Stomach smooth muscle (tissue), 2 donors: ENCODE measurements around the gene TMEM54.

Source experiments
- H3K27ac ChIP-seq: one replicate; pipeline ENCODE4 v1.7.0; 2013; ENCODE audit warnings: mild to moderate bottlenecking, low read length, inconsistent platforms
- H3K27me3 ChIP-seq, 2 donors: one replicate each; pipeline ENCODE4 v1.7.0; 2013; ENCODE audit warnings: low read length in 2 of 2; ENCODE audit not compliant: insufficient read depth in 2 of 2, control insufficient read depth in 1 of 2
- H3K36me3 ChIP-seq, 2 donors: one replicate each; pipeline ENCODE4 v1.7.0; 2013; ENCODE audit warnings: low read length in 2 of 2; ENCODE audit not compliant: control insufficient read depth in 2 of 2, insufficient read depth in 2 of 2
- H3K4me1 ChIP-seq: one replicate; pipeline ENCODE4 v1.7.0; 2013; ENCODE audit warnings: low read length; ENCODE audit not compliant: control insufficient read depth, insufficient read depth
- H3K4me3 ChIP-seq, 2 donors: one replicate each; pipeline ENCODE4 v1.7.0; 2013; ENCODE audit warnings: low read length in 2 of 2
- H3K9ac ChIP-seq, 2 donors: one replicate each; pipeline ENCODE4 v1.7.0; 2013; ENCODE audit warnings: low read length in 2 of 2, mild to moderate bottlenecking in 1 of 2
- H3K9me3 ChIP-seq, 2 donors: one replicate each; pipeline ENCODE4 v1.7.0; 2013; ENCODE audit warnings: low read length in 2 of 2; ENCODE audit not compliant: control insufficient read depth in 2 of 2
- donor health status: healthy.
- donor health status: Pancreatic carcinoma.

Gene TMEM54

GRCh38 chr1:32900956-32901822 lies at the start of gene TMEM54:
Gene TMEM54 (minus strand): TSS chr1:32901389. CDS start chr1:32901238, 151 bp downstream.
- Histone ChIP-seq H3K4me1 (peaks cover 13% of the 10 kb centered on the region), H3K4me3 (peak within 1 kb of the TSS; percentile 75 to 80), H3K27me3 (peaks cover 2 to 3% of the 10 kb centered on the region in 2 donors), H3K27ac (no peak within 1 kb of the TSS), H3K36me3 (peaks cover 0 to 2% of the 10 kb centered on the region in 2 donors), H3K9ac (peak within 1 kb of the TSS; percentile 71 to 73), H3K9me3 (no peaks in the 10 kb centered on the region)

GRCh38 chr1:32949519-32949918 lies 48.3 kb upstream of the TMEM54 start:
- H3K36me3 ChIP-seq, result peaks cover 20 to 23% of the 10 kb centered on the region in 2 donors
- no peak overlapping the region for H3K27ac ChIP-seq
- H3K27me3 ChIP-seq, result no peaks in the 10 kb centered on the region
- H3K4me1 ChIP-seq, result peaks cover 3% of the 10 kb centered on the region
- no peak overlapping the region for H3K9ac ChIP-seq
- no peak overlapping the region for H3K4me3 ChIP-seq
- no peaks in the 10 kb centered on the region for H3K9me3 ChIP-seq

GRCh38 chr1:32948905-32949304 lies 47.7 kb upstream of the TMEM54 start:
- H3K9ac ChIP-seq, result no peak overlapping the region
- H3K9me3 ChIP-seq, result no peaks in the 10 kb centered on the region
- H3K27ac ChIP-seq, result no peak overlapping the region
- H3K4me1 ChIP-seq, result peaks cover 3% of the 10 kb centered on the region
- H3K36me3 ChIP-seq, result peaks cover 25 to 27% of the 10 kb centered on the region in 2 donors
- no peak overlapping the region for H3K4me3 ChIP-seq
- no peaks in the 10 kb centered on the region for H3K27me3 ChIP-seq

- Histone ChIP-seq H3K9ac (no peak overlapping the region), H3K27me3 (no peaks in the 10 kb centered on the region), H3K36me3 (peaks cover 29 to 30% of the 10 kb centered on the region in 2 donors), H3K4me3 (no peak overlapping the region), H3K27ac (no peak overlapping the region), H3K9me3 (no peaks in the 10 kb centered on the region), H3K4me1 (peaks cover 3% of the 10 kb centered on the region)
Observed at GRCh38 chr1:32948390-32948722, 47.2 kb upstream of the TMEM54 start.

- H3K36me3 ChIP-seq, result peaks cover 29 to 33% of the 10 kb centered on the region in 2 donors
- H3K27ac ChIP-seq, result no peak overlapping the region
- peaks cover 3% of the 10 kb centered on the region for H3K4me1 ChIP-seq
- H3K9me3 ChIP-seq, result no peaks in the 10 kb centered on the region
- H3K4me3 ChIP-seq, result no peak overlapping the region
- H3K9ac ChIP-seq, result no peak overlapping the region
- H3K27me3 ChIP-seq, result no peaks in the 10 kb centered on the region
Observed at GRCh38 chr1:32947669-32948389, 46.6 kb upstream of the TMEM54 start.

- H3K9ac ChIP-seq, result no peak overlapping the region
- no peaks in the 10 kb centered on the region for H3K27me3 ChIP-seq
- H3K36me3 ChIP-seq, result peaks cover 29 to 40% of the 10 kb centered on the region in 2 donors
Observed at GRCh38 chr1:32946413-32946812, 45.2 kb upstream of the TMEM54 start.

GRCh38 chr1:32944180-32944579 lies 43.0 kb upstream of the TMEM54 start:
- Histone ChIP-seq H3K27ac (no peak overlapping the region), H3K4me1 (no peaks in the 10 kb centered on the region), H3K36me3 (peaks cover 43 to 51% of the 10 kb centered on the region in 2 donors), H3K9me3 (no peaks in the 10 kb centered on the region), H3K9ac (no peak overlapping the region), H3K27me3 (no peaks in the 10 kb centered on the region), H3K4me3 (no peak overlapping the region)

More at GRCh38 chr1:32946413-32946812, 45.2 kb upstream of the TMEM54 start:
- Histone ChIP-seq H3K27ac (no peak overlapping the region), H3K9me3 (no peaks in the 10 kb centered on the region), H3K4me3 (no peak overlapping the region), H3K4me1 (peaks cover 3% of the 10 kb centered on the region)

GRCh38 chr1:32939655-32940371 lies 38.6 kb upstream of the TMEM54 start:
- Histone ChIP-seq H3K9ac (no peak overlapping the region), H3K4me3 (no peak overlapping the region), H3K36me3 (peaks cover 27 to 43% of the 10 kb centered on the region in 2 donors), H3K27ac (no peak overlapping the region), H3K9me3 (no peaks in the 10 kb centered on the region), H3K27me3 (no peaks in the 10 kb centered on the region), H3K4me1 (no peaks in the 10 kb centered on the region)

- H3K9ac ChIP-seq, result no peak overlapping the region
- H3K4me1 ChIP-seq, result no peaks in the 10 kb centered on the region
- H3K36me3 ChIP-seq, result peaks cover 18 to 29% of the 10 kb centered on the region in 2 donors
- no peak overlapping the region for H3K27ac ChIP-seq
- no peak overlapping the region for H3K4me3 ChIP-seq
- H3K9me3 ChIP-seq, result no peaks in the 10 kb centered on the region
- no peaks in the 10 kb centered on the region for H3K27me3 ChIP-seq
Observed at GRCh38 chr1:32937061-32937460, 35.9 kb upstream of the TMEM54 start.

- H3K4me1 ChIP-seq, result no peaks in the 10 kb centered on the region
- no peak overlapping the region for H3K27ac ChIP-seq
- no peak overlapping the region for H3K9ac ChIP-seq
- H3K27me3 ChIP-seq, result no peaks in the 10 kb centered on the region
- peaks cover 5 to 16% of the 10 kb centered on the region in 2 donors for H3K36me3 ChIP-seq
- H3K4me3 ChIP-seq, result no peak overlapping the region
- no peaks in the 10 kb centered on the region for H3K9me3 ChIP-seq
Observed at GRCh38 chr1:32934535-32934934, 33.3 kb upstream of the TMEM54 start.
